GM19438 (cell line): ENCODE results near the gene KCNC4.

Experiments
- ATAC-seq: cut with Tn5 transposase; IDR thresholded peaks from one replicate; pipeline ENCODE4 v1.9.1; 2021; ENCODE audit warnings: low read depth; ENCODE audit not compliant: unreplicated experiment

KCNC4 gene

DNA sequence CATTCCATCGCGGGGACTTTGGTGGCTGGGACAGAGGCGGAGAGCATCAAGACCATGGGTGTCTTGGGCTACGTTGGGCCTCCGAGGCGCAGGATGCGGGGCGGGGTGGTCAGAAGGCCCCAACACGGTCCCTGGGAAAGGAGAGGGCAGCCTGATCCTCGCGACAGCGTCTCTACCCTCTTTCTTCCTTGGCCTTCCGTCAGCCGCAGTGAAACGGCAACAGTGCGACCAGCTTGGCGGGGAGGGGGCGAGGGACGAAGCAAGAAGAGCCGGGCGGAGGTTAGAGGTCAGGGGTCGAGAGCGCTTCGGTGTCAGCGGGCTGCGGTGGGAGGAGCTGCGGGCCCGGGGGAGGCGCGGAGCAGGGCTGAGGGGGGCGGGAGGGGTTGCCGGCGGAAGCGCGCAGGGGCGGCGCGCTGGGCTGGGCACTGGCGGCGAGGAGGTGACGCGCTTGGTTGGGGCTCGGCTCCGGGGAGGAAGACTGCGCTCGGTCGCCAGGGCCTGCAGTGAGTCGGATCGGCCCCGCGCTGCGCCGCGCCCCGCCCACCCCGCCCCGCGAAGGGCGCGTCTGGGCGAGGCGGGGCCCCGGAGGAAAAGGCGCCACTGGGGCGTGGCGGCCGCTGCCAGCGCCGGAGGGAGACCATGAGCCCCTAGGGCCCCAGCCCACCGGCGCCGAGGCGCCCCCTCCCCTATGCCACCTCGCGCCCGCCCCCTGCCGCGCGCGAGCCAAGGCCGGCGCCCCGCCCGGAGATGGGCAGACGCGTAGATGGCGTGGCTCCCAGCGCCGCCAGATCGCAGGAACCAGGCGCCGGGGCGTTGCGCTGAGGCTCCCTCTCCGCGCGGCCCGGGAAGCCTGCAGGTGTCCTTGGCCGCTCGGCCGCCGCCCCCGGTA lies at the start of gene KCNC4:
Gene KCNC4 (plus strand): TSS at position 600 of the 889 bp plus-strand sequence. CDS start 1,186 bp downstream, outside the sequence.
- peak; percentile 81 for ATAC-seq

DNA sequence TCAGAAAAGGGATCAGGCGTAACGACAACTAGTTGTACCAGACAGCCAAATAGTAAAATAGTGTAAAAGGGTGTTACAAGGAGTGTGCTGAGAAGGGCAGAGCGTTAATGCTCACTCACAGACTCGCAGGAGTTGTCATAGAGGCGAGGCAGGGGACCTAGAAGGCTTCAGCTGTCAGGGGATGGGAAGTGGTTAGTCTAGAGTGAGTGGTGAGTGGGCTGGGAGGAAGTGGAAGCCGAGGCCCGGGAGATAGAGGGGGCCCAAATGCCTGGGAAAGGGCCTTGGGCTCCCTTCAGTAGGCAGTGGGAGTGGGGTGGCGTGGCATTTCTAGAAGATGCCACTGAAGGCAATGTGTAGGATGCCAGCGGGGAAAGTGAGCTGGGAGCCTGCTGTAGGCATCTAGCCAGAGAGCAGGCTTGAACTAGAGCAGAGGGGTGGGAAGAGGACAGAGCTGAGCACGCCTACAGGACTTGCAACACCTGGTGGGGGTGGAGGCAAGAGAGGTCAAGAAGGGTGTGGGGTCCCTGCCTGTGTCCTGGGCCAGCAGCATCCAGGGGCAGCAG lies 49.5 kb upstream of the KCNC4 start:
- ATAC-seq: no peak

DNA sequence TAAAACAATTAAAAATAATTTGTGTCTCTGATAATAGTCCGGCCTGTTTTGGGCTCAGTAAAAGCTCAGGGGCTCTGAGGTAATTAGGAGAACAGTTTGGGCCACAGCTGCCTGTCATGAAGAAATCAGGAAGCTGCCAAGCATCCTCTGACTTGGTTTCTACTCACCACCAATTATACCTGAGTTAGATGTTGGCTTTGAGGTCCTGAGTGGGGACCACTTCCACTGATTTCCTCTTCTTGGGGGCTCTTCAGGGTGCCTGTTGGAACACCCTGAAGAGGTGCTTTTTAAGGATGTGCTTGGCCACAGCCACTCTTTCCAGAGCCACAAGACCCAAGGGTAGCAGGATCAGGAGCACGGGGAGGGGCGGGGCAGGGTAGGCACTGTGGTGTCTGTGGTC lies 48.9 kb upstream of the KCNC4 start:
- ATAC-seq: no peak

DNA sequence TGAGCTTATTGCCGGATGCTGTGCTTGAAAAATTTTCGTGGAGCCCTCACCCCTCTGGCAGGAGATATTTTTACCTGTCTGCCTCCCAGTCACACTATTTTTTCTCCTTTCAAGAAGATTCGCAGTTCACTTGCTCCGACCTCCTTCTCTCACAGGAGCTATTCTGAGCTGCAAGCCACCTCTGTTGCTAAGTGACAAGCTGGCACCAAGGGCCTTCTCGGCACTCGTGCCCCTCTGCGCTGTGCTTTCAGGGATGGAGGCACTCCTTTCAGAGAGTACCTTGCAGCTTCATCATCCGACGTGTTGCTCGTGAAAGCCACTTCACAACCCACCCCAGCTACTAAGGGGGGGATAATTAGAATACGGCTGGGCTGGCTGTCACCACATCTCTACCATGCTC lies 48.3 kb upstream of the KCNC4 start:
- ATAC-seq: no peak

- no peak for ATAC-seq
Measured at GRCh38 chr1:110163591-110163990, 46.5 kb upstream of the KCNC4 start.

DNA sequence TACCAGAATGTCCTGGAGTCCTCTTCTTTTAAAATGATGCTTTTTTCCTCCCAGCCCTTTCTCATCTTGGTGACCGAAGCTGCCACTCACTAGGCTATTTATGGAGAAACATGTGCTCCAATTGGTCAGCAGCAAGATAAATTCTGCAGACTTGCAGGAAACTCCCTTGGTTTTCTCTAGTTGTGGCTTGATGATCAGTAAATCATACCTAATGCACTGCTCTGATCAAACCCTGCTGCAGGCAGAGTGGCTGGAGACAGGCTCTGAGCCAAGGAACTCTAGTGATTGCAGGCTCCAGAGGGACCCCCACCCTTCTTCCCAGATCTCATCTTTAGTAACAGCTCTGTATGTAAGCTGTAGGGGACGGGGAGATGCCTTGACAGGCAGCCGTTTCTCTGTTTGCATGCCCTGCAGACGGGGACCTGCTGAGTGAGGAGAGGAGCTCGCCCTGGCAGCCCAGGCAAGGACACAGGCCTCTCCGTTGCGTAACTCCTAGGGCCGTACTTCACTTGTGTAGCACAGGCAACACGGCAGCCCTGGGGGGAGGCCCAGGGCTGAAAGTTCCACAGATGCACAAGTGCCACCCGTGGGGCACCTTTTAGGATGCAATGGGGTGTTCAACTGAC lies 45.3 kb upstream of the KCNC4 start:
- no peak for ATAC-seq

DNA sequence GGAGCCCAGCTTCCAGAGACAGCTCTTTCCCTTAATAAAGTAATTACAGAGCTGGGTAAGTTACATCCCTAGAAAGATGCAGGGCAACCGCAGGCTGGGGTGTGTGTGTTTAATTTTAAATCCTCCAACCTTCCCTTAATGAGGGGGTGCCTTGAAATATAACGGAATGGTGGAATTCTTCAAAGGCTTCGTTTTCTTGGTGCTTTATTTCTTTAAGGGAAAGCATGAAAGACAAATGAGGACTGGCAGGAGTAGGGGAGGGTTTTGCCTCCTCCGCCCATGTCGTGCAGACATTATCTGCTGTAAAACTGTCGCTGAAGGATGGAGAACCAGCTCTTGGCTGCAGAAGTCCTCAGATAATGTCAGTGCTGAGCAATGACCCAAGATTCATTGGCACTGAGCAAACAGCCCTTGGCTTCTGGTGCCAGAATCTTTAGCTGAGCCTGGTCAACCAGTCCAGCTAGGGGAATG lies 44.3 kb upstream of the KCNC4 start:
- no peak for ATAC-seq

GRCh38 chr1:110166861-110167260 lies 43.3 kb upstream of the KCNC4 start:
- ATAC-seq: no peak

GRCh38 chr1:110170766-110171733 lies 39.1 kb upstream of the KCNC4 start:
- ATAC-seq: no peak

DNA sequence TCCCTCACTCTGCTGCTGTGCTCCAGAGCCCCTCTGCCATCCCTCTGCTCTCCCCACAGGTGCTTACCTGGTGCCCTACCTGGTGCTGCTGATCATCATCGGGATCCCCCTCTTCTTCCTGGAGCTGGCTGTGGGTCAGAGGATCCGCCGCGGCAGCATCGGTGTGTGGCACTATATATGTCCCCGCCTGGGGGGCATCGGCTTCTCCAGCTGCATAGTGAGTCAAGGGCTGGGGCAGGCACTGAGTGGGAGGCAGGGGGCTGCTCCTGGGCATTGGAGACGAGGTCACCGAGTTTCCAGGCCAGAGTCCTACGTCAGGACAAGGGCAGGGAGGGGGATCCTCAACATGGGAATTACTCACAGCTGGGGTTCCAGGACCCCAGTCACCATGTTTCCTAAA lies 38.1 kb upstream of the KCNC4 start:
- ATAC-seq: no peak

GRCh38 chr1:110173466-110174105 lies 36.5 kb upstream of the KCNC4 start:
- no peak for ATAC-seq

- ATAC-seq: no peak
Measured at GRCh38 chr1:110174961-110175360, 35.2 kb upstream of the KCNC4 start.

DNA sequence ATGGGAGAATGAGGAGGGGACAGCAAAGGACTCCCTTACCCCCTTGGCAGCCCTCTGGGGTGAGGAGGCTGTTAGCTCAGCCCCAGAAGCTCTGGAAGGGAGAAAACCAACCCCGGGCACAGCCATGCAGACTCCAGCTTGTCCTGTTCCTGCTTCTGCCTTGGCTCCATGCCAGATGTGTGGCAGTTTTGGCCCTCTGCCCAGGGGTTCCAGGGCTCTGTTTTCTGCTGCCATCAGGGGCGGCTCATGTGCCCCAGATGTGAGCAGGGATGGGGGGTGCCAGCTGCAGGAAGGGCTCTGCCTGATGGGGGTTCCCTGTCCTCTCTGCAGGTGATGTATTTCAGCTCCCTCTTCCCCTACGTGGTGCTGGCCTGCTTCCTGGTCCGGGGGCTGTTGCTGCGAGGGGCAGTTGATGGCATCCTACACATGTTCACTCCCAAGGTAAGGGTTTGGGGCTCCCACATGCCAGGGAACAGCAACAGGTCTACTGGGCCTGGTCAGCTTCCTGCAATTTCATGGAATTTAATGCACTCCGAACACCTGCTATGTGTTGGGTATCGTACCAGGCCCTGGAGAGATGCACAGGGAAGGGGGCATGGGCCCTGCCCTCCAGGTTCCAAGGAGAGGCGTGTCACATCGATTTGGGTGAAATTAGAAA lies 33.7 kb upstream of the KCNC4 start:
- no peak for ATAC-seq

- no peak for ATAC-seq
Measured at GRCh38 chr1:110177775-110178174, 32.3 kb upstream of the KCNC4 start.

- ATAC-seq: no peak
Measured at GRCh38 chr1:110183642-110184167, 26.4 kb upstream of the KCNC4 start.

DNA sequence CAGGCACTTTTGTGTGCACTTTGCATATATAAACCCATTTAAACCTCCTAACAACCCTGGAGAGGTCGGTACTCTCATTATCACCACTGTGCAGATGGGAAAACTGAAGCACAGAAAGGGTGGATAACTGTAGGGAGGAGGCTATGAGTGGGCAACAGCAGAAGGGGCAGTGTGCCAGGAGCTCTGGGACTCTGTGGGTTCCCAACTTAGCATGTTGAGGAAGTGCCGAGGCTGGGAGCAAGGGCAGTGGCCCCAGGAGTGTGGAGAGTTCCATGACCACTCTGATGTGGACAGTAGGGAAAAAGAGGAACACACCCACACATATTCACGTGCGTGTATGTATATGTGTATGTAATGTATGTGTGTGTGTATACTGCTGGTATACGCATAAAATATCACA lies 25.7 kb upstream of the KCNC4 start:
- ATAC-seq: no peak

DNA sequence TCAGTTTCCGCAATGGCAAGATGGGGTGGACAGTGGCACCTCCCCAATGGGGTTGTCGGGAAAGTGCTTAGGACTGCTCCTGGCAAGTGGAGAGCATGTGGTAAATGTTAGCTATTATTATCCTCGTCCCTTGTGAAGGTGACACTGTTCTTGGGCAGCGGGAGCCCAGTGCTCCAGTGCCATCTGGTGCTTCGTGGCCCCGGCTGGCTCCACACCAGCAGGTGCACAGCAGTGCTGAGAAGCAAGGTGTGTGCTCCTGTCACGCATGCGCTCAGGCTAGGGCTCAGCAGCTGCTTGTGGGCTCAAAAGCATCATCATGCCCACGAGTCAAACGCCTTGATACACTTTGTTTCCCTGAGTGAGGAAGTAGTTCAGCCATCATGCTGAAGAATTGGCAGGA lies 24.9 kb upstream of the KCNC4 start:
- no peak for ATAC-seq

DNA sequence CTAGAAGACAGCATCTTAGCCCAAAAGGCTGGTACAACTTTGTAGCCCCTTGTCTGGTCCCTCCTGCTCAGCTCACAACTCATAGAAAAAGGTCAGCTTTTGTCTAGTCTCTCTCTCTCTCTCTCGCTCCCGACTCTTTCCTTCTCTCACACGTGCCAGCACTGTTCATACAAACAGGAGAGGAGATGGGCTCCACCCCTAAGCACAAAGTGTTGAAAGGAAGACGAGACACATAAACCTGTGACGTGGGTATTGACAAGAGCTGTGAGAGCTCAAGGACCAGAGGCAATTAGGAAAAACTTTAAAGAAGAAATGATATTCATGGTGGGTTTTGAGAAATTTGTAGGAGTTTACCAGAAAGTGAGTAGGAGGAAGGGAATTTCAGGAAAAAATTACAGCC lies 23.6 kb upstream of the KCNC4 start:
- no peak for ATAC-seq
